GM23248 (cell line): ENCODE measurements around the gene CCDC91. TPM values are rescaled to one million over a fixed set of nuclear protein-coding genes. Genes with fewer than 3 reads are reported as not detected.

Experiments
- DNase-seq: peaks from one replicate; pipeline ENCODE4 v3.0.0-alpha.2; 2015
- H2AFZ ChIP-seq: fragments of 200-600 bp; sonication (generic); 2 replicates; pipeline ENCODE4 v1.6.1; 2016; ENCODE audit warnings: antibody characterized with exemption
- H3F3A ChIP-seq: fragments of 200-600 bp; sonication (generic); 2 replicates; pipeline ENCODE4 v1.6.1; 2016; ENCODE audit warnings: mild to moderate bottlenecking, antibody characterized with exemption, mixed run types; ENCODE audit not compliant: insufficient read depth
- H3K27ac ChIP-seq: fragments of 200-600 bp; sonication (generic); 2 replicates; pipeline ENCODE4 v1.5.1; 2016; ENCODE audit warnings: mild to moderate bottlenecking
- H3K27me3 ChIP-seq: fragments of 200-600 bp; sonication (generic); replicated peaks from 2 replicates; pipeline ENCODE4 v1.6.1; 2016; ENCODE audit warnings: mild to moderate bottlenecking; ENCODE audit not compliant: insufficient read depth
- H3K36me3 ChIP-seq: fragments of 200-600 bp; sonication (generic); 2 replicates; pipeline ENCODE4 v1.6.1; 2016; ENCODE audit warnings: low read depth, mild to moderate bottlenecking
- H3K4me1 ChIP-seq: fragments of 200-600 bp; sonication (generic); 2 replicates; pipeline ENCODE4 v1.6.1; 2016; ENCODE audit warnings: mild to moderate bottlenecking; ENCODE audit not compliant: insufficient read depth
- H3K4me2 ChIP-seq: fragments of 200-600 bp; sonication (generic); one replicate; pipeline ENCODE4 v1.6.1; 2016; ENCODE audit warnings: mild to moderate bottlenecking; ENCODE audit not compliant: unreplicated experiment
- H3K4me3 ChIP-seq: fragments of 200-600 bp; sonication (generic); 2 replicates; pipeline ENCODE4 v1.5.1; 2016; ENCODE audit warnings: mild to moderate bottlenecking
- H3K79me2 ChIP-seq: fragments of 200-600 bp; sonication (generic); 2 replicates; pipeline ENCODE4 v1.6.1; 2016; ENCODE audit warnings: mild to moderate bottlenecking; ENCODE audit not compliant: insufficient read depth
- H3K9ac ChIP-seq: fragments of 200-600 bp; sonication (generic); 2 replicates; pipeline ENCODE4 v1.6.1; 2016; ENCODE audit warnings: mild to moderate bottlenecking
- H3K9me2 ChIP-seq: fragments of 200-600 bp; sonication (generic); 2 replicates; pipeline ENCODE4 v1.6.1; 2016; ENCODE audit warnings: mixed run types, mild to moderate bottlenecking, moderate library complexity; ENCODE audit not compliant: insufficient read depth
- H3K9me3 ChIP-seq: fragments of 200-600 bp; sonication (generic); one replicate; pipeline ENCODE4 v1.6.1; 2017; ENCODE audit warnings: low read depth
- H4K20me1 ChIP-seq: fragments of 200-600 bp; sonication (generic); 2 replicates; pipeline ENCODE4 v1.6.0; 2016; ENCODE audit not compliant: insufficient read depth
- EZH2 ChIP-seq: fragments of 200-600 bp; sonication (generic); IDR thresholded peaks from 2 replicates; pipeline ENCODE4 v1.6.1; 2018; ENCODE audit warnings: antibody characterized with exemption, mild to moderate bottlenecking; ENCODE audit not compliant: insufficient read depth, poor library complexity, severe bottlenecking
- EZH2phosphoT487 ChIP-seq: fragments of 200-600 bp; sonication (generic); IDR thresholded peaks from 2 replicates; pipeline ENCODE4 v1.6.1; 2018; ENCODE audit warnings: antibody characterized with exemption, moderate library complexity, mild to moderate bottlenecking, low read depth; ENCODE audit not compliant: insufficient read depth
- WGBS, 2 experiments: methylation state at CpG; one replicate each; pipeline ENCODE4 v1.1.6; 2015 to 2017; ENCODE audit warnings: low lambda C conversion rate in 2 of 2, low coverage in 1 of 2; ENCODE audit errors: missing lambda C conversion rate in 2 of 2; 5-methylcytosine and 5-hydroxymethylcytosine counted together
- in situ Hi-C: fragments of 300-500 bp; cut with MboI; formaldehyde crosslinking; loops from 2 replicates; pipeline ENCODE4 v1.15.0; 2020
- polyA plus RNA-seq: library from polyadenylated mRNA; unstranded; fragments of >200 nt; fragmentation: Nextera tagmentation; extraction: Ambion mirVana; gene quantifications from 2 replicates; pipeline ENCODE4 v1.2.1, GENCODE V29; 2016
- total RNA-seq: library from RNA; depleted of rRNA; stranded (reverse); fragments of >200 nt; shearing (Covaris generic); gene quantifications from 2 replicates; pipeline ENCODE4 v1.2.3, GENCODE V29; 2014

Gene CCDC91
- total and polyA plus RNA-seq, 2 experiments from 2014 or later, result 17.2 to 31.5 TPM

- Histone ChIP-seq H2AFZ (no peak overlapping the region), H3K9ac (no peak overlapping the region), H3K4me1 (no peaks in the 10 kb centered on the region), H3K79me2 (peaks cover 66% of the 10 kb centered on the region), H3K27me3 (no peaks in the 10 kb centered on the region), H3K4me2 (no peak overlapping the region), H3K4me3 (no peak overlapping the region), H3K27ac (no peak overlapping the region), H3K9me2 (no peaks in the 10 kb centered on the region), H3F3A (no peaks in the 10 kb centered on the region), H4K20me1 (no peaks in the 10 kb centered on the region), H3K9me3 (no peaks in the 10 kb centered on the region), H3K36me3 (no peaks in the 10 kb centered on the region)
- no peak for TF ChIP-seq EZH2phosphoT487
- TF ChIP-seq EZH2, result no peak
- in situ Hi-C loops, result no loop called here
- DNase-seq, result no peak
Observed at GRCh38 chr12:28219827-28220226, 29.6 kb downstream of the CCDC91 start.

- Histone ChIP-seq H2AFZ (no peak overlapping the region), H3K9ac (no peak overlapping the region), H4K20me1 (no peaks in the 10 kb centered on the region), H3F3A (no peaks in the 10 kb centered on the region), H3K27me3 (no peaks in the 10 kb centered on the region), H3K27ac (no peak overlapping the region), H3K4me2 (no peak overlapping the region), H3K79me2 (peaks cover 63% of the 10 kb centered on the region), H3K9me3 (no peaks in the 10 kb centered on the region), H3K36me3 (no peaks in the 10 kb centered on the region), H3K4me1 (no peaks in the 10 kb centered on the region), H3K4me3 (no peak overlapping the region), H3K9me2 (no peaks in the 10 kb centered on the region)
- DNase-seq, result no peak
- TF ChIP-seq EZH2phosphoT487 (no peak), EZH2 (no peak)
- WGBS, 2 experiments, result 91 to 93% methylated on average over 2 of the region's 2 CpGs
- in situ Hi-C loops, result no loop called here
Observed at GRCh38 chr12:28222081-28222700, 31.9 kb downstream of the CCDC91 start.

- H3K36me3 ChIP-seq, result no peaks in the 10 kb centered on the region
- 92 to 93% methylated on average over 3 of the region's 3 CpGs for WGBS, 2 experiments
- in situ Hi-C loops, result no loop called here
- no peak overlapping the region for H3K4me3 ChIP-seq
- no peak overlapping the region for H3K9ac ChIP-seq
- no peaks in the 10 kb centered on the region for H4K20me1 ChIP-seq
- no peaks in the 10 kb centered on the region for H3K4me1 ChIP-seq
- no peaks in the 10 kb centered on the region for H3K9me2 ChIP-seq
- H3K79me2 ChIP-seq, result peaks cover 67% of the 10 kb centered on the region
- H3F3A ChIP-seq, result no peaks in the 10 kb centered on the region
- no peak overlapping the region for H3K4me2 ChIP-seq
- no peak overlapping the region for H2AFZ ChIP-seq
- DNase-seq, result no peak
- no peaks in the 10 kb centered on the region for H3K9me3 ChIP-seq
- no peak overlapping the region for H3K27ac ChIP-seq
- no peaks in the 10 kb centered on the region for H3K27me3 ChIP-seq
- TF ChIP-seq EZH2 (no peak), EZH2phosphoT487 (no peak)
Observed at GRCh38 chr12:28223025-28223554, 32.8 kb downstream of the CCDC91 start.

GRCh38 chr12:28223858-28224257, 33.6 kb downstream of the CCDC91 start:
- H3K27ac ChIP-seq, result no peak overlapping the region
- no peaks in the 10 kb centered on the region for H3K4me1 ChIP-seq
- peaks cover 62% of the 10 kb centered on the region for H3K79me2 ChIP-seq
- H3K9ac ChIP-seq, result no peak overlapping the region
- no peak for DNase-seq
- H3K4me3 ChIP-seq, result no peak overlapping the region
- no peaks in the 10 kb centered on the region for H3F3A ChIP-seq
- H3K36me3 ChIP-seq, result no peaks in the 10 kb centered on the region
- no peak for TF ChIP-seq EZH2phosphoT487
- TF ChIP-seq EZH2, result no peak
- 88 to 98% methylated on average over 2 of the region's 2 CpGs for WGBS, 2 experiments
- H2AFZ ChIP-seq, result no peak overlapping the region
- H3K9me2 ChIP-seq, result no peaks in the 10 kb centered on the region
- no peak overlapping the region for H3K4me2 ChIP-seq
- in situ Hi-C loops, result no loop called here
- H4K20me1 ChIP-seq, result no peaks in the 10 kb centered on the region
- H3K27me3 ChIP-seq, result no peaks in the 10 kb centered on the region
- H3K9me3 ChIP-seq, result no peaks in the 10 kb centered on the region

GRCh38 chr12:28226705-28227104, 36.4 kb downstream of the CCDC91 start:
- in situ Hi-C loops, result no loop called here
- Histone ChIP-seq H3K36me3 (no peaks in the 10 kb centered on the region), H3K4me3 (no peak overlapping the region), H3K79me2 (peaks cover 53% of the 10 kb centered on the region), H3K4me1 (no peaks in the 10 kb centered on the region), H3K9me2 (no peaks in the 10 kb centered on the region), H3K9ac (no peak overlapping the region), H3K4me2 (no peak overlapping the region), H4K20me1 (no peaks in the 10 kb centered on the region), H3F3A (no peaks in the 10 kb centered on the region), H3K27ac (no peak overlapping the region), H2AFZ (no peak overlapping the region), H3K27me3 (no peaks in the 10 kb centered on the region), H3K9me3 (no peaks in the 10 kb centered on the region)
- no peak for DNase-seq
- TF ChIP-seq EZH2phosphoT487 (no peak), EZH2 (no peak)
